Keratinocyte (primary cell): ENCODE data around the gene TPRN.

Source experiments
- EZH2 ChIP-seq: IDR thresholded peaks from one replicate; pipeline ENCODE4 v1.6.1; 2012; ENCODE audit warnings: inconsistent platforms, mild to moderate bottlenecking, low read length, moderate library complexity
- TF ChIP-seq, protein P1 (sequence below), 3 experiments: IDR thresholded peaks in 1 of 3; conservative IDR thresholded peaks in 1 of 3; optimal IDR thresholded peaks in 1 of 3; 2 replicates in 2 of 3; 3 replicates in 1 of 3; pipeline versions ENCODE3 to v1.5.1; 2011; ENCODE audit warnings: low read length in 3 of 3, mild to moderate bottlenecking in 3 of 3, moderate library complexity in 2 of 3, control low read depth in 1 of 3, inconsistent platforms in 1 of 3; ENCODE audit not compliant: insufficient read depth in 2 of 3; ENCODE audit errors: extremely low read depth in 1 of 3

- TF ChIP-seq, protein P1, sequence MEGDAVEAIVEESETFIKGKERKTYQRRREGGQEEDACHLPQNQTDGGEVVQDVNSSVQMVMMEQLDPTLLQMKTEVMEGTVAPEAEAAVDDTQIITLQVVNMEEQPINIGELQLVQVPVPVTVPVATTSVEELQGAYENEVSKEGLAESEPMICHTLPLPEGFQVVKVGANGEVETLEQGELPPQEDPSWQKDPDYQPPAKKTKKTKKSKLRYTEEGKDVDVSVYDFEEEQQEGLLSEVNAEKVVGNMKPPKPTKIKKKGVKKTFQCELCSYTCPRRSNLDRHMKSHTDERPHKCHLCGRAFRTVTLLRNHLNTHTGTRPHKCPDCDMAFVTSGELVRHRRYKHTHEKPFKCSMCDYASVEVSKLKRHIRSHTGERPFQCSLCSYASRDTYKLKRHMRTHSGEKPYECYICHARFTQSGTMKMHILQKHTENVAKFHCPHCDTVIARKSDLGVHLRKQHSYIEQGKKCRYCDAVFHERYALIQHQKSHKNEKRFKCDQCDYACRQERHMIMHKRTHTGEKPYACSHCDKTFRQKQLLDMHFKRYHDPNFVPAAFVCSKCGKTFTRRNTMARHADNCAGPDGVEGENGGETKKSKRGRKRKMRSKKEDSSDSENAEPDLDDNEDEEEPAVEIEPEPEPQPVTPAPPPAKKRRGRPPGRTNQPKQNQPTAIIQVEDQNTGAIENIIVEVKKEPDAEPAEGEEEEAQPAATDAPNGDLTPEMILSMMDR (optimal IDR thresholded peaks at IDR 0.05 in 1 of 3, IDR thresholded peaks at IDR 0.05 in 1 of 3, conservative IDR thresholded peaks at IDR 0.05 in 1 of 3; ENCODE audit: extremely low read depth in 1 of 3, insufficient read depth in 2 of 3, low read length in 3 of 3), result no peak
- no peak for TF ChIP-seq EZH2
These were observed 42.7 kb downstream of the TPRN start for GRCh38 chr9:137157618-137158415.
